Spinal cord (tissue), 10 donors: ENCODE results near the gene TRIM68. TPM values are rescaled to one million over a fixed set of nuclear protein-coding genes. Genes with fewer than 3 reads are reported as not detected.

Experiments used
- DNase-seq, 6 donors: peaks; one replicate each; pipeline versions ENCODE4 v3.0.0 to v3.0.0-alpha.2; 2013 to 2015; ENCODE audit warnings: low spot score in 6 of 6, low read depth in 4 of 6
- H3K27ac ChIP-seq: one replicate; pipeline ENCODE4 v1.5.1; 2013; ENCODE audit warnings: low read depth, low read length, control low read depth
- H3K27me3 ChIP-seq: one replicate; pipeline ENCODE4 v1.6.1; 2013; ENCODE audit warnings: low read length; ENCODE audit not compliant: control insufficient read depth, insufficient read depth
- H3K36me3 ChIP-seq: one replicate; pipeline ENCODE4 v1.6.1; 2013; ENCODE audit warnings: low read length; ENCODE audit not compliant: control insufficient read depth, insufficient read depth
- H3K4me1 ChIP-seq: one replicate; pipeline ENCODE4 v1.6.1; 2013; ENCODE audit warnings: low read length; ENCODE audit not compliant: control insufficient read depth, insufficient read depth
- H3K4me3 ChIP-seq: one replicate; pipeline ENCODE4 v1.5.1; 2013; ENCODE audit warnings: low read depth, low read length, control low read depth
- H3K9me3 ChIP-seq: one replicate; pipeline ENCODE4 v1.6.1; 2013; ENCODE audit warnings: low read length; ENCODE audit not compliant: control insufficient read depth, insufficient read depth
- WGBS: methylation state at CpG from one replicate; pipeline ENCODE4 v1.1.5; 2013; ENCODE audit warnings: missing lambda C conversion rate; ENCODE audit not compliant: insufficient coverage; 5-methylcytosine and 5-hydroxymethylcytosine counted together
- polyA plus RNA-seq, 2 donors: library from polyadenylated mRNA; unstranded; fragments of 120-200 nt; gene quantifications; one replicate each; pipeline ENCODE4 v1.2.1, GENCODE V29; 2013; ENCODE audit not compliant: insufficient read length in 2 of 2
- total RNA-seq, 2 donors: library from RNA; depleted of rRNA in 1 of 2; stranded (reverse); fragments of 120-200 nt in 1 of 2; fragments of >200 nt in 1 of 2; gene quantifications; one replicate each; pipeline versions ENCODE4 v1.2.3 to v1.2.4, GENCODE V29; 2013 to 2014
- donor health status: healthy.

TRIM68 gene
- total and polyA plus RNA-seq, 4 donors, result 11.3 to 16.3 (median 14.8) TPM

DNA sequence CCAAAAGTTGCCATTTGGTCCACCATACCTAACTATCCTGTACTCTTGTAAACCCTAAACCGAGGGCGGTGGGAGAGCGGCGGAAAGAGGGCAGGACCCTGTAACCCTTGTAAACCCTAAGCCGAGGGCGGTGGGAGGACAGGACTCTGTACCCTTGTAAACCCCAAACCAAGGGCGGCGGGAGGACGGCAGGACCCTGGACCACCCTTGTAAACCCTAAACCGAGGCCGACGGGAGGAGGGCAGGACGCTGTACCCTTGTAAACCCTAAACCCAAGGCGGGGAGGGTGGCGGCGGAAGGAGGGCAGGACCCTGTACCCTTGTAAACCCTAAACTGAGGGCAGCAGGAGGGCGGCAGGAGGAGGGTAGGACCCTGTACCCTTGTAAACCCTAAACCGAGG, 39.0 kb downstream of the TRIM68 start:
- Histone ChIP-seq H3K27me3 (no peaks in the 10 kb centered on the region), H3K27ac (no peak overlapping the region), H3K36me3 (no peaks in the 10 kb centered on the region), H3K9me3 (no peaks in the 10 kb centered on the region), H3K4me3 (no peak overlapping the region), H3K4me1 (no peaks in the 10 kb centered on the region)
- no peak for DNase-seq
- 93% methylated on average over 7 of the region's 18 CpGs for WGBS

GRCh38 chr11:4565371-4565770, 42.7 kb downstream of the TRIM68 start:
- H3K9me3 ChIP-seq, result no peaks in the 10 kb centered on the region
- no peak overlapping the region for H3K27ac ChIP-seq
- WGBS, result no CpG with 5 or more reads among the region's 3 CpGs
- no peaks in the 10 kb centered on the region for H3K36me3 ChIP-seq
- no peaks in the 10 kb centered on the region for H3K4me1 ChIP-seq
- H3K4me3 ChIP-seq, result no peak overlapping the region
- H3K27me3 ChIP-seq, result no peaks in the 10 kb centered on the region
- DNase-seq, result no peak

DNA sequence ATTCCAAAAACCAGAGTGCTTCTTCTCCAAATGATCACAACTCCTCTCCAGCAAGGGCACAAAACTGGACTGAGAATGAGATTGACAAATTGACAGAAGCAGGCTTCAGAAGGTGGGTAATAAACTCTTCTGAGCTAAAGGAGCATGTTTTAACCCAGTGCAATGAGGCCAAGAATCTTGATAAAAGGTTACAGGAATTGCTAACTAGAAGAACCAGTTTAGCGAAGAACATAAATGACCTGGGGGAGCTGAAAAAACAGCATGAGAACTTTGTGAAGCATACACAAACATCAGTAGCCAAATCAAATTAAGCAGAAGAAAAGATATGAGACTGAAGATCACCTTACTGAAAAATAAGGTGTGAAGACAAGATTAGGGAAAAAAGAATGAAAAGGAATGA, 47.6 kb downstream of the TRIM68 start:
- H3K27ac ChIP-seq, result no peak overlapping the region
- H3K4me3 ChIP-seq, result no peak overlapping the region
- no peaks in the 10 kb centered on the region for H3K4me1 ChIP-seq
- no peaks in the 10 kb centered on the region for H3K27me3 ChIP-seq
- WGBS, result no CpG with 5 or more reads among the region's 1 CpG
- H3K36me3 ChIP-seq, result no peaks in the 10 kb centered on the region
- no peak for DNase-seq
- no peaks in the 10 kb centered on the region for H3K9me3 ChIP-seq

GRCh38 chr11:4559527-4560440, 48.2 kb downstream of the TRIM68 start:
- Histone ChIP-seq H3K36me3 (no peaks in the 10 kb centered on the region), H3K27me3 (no peaks in the 10 kb centered on the region), H3K4me3 (no peak overlapping the region), H3K9me3 (no peaks in the 10 kb centered on the region), H3K27ac (no peak overlapping the region), H3K4me1 (no peaks in the 10 kb centered on the region)
- WGBS, result 79% methylated on average over 7 of the region's 8 CpGs
- no peak for DNase-seq

DNA sequence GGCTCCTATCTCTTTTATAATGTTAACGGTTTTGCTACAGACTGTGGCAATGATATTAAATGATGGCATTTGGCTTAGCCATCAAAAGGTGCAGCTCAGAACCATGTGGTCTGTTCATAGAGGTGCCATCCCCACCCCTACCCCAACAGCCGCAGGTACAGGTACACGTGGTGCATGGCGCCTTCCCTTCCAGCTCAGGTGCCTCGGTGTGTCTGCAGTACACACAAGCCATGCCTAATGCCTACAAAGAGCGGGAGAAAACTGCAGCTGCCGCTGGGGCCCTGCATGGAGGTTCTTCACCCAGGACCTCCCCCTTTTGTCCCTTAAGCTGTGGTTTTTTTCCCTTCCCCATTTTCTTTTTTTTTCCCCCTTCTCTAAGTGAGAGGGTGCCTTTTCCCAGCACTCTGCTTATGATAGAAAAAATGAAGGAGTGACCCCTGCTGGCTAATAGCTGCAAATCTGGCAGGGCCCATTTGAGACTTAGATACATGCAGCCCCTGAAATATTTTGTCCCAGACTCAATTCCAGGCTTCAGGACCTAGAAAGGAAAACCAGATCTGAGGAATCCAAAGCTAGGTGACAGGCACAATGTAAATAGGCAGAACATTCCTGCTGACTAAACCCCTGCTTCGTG, 56.6 kb downstream of the TRIM68 start:
- DNase-seq, result peak in 1 of 6 donors; percentile 6
- Histone ChIP-seq H3K4me3 (no peak overlapping the region), H3K4me1 (no peaks in the 10 kb centered on the region), H3K36me3 (no peaks in the 10 kb centered on the region), H3K27me3 (no peaks in the 10 kb centered on the region), H3K27ac (no peak overlapping the region), H3K9me3 (no peaks in the 10 kb centered on the region)
- 80% methylated on average over 7 of the region's 8 CpGs for WGBS

Other genes starting within 250 kb of the TRIM68 start
- gene OR52B4, start 239.8 kb downstream of the TRIM68 start, total RNA-seq, result not detected
- not detected for gene OR52B4, start 239.8 kb downstream of the TRIM68 start, polyA plus RNA-seq
- gene TRIM21, start 214.5 kb downstream of the TRIM68 start, total RNA-seq, result 10 to 100 TPM; 10.1 to 28.2 TPM
- 1 to 10 TPM; 6.9 to 7.6 TPM for gene TRIM21, start 214.5 kb downstream of the TRIM68 start, polyA plus RNA-seq
- gene OR52K2, start 158.9 kb downstream of the TRIM68 start, total RNA-seq, result under 1 TPM in 1 of 2 donors, not detected in 1; 0.30 TPM
- gene OR52K2, start 158.9 kb downstream of the TRIM68 start, polyA plus RNA-seq, result not detected
- under 1 TPM; under 0.01 to 0.06 TPM for gene OR52K1, start 125.6 kb downstream of the TRIM68 start, total RNA-seq
- under 1 TPM; 0.11 to 0.35 TPM for gene OR52K1, start 125.6 kb downstream of the TRIM68 start, polyA plus RNA-seq
- not detected for gene OR52M1, start 63.0 kb downstream of the TRIM68 start, total RNA-seq
- not detected for gene OR52M1, start 63.0 kb downstream of the TRIM68 start, polyA plus RNA-seq
- gene OR52I2, start 26.5 kb downstream of the TRIM68 start, total RNA-seq, result not detected
- gene OR52I2, start 26.5 kb downstream of the TRIM68 start, polyA plus RNA-seq, result not detected
- gene OR52I1, start 14.2 kb downstream of the TRIM68 start, total RNA-seq, result not detected
- gene OR52I1, start 14.2 kb downstream of the TRIM68 start, polyA plus RNA-seq, result under 1 TPM in 1 of 2 donors, not detected in 1; 0.08 TPM
- gene OR51D1, start 29.2 kb upstream of the TRIM68 start, total RNA-seq, result not detected
- gene OR51D1, start 29.2 kb upstream of the TRIM68 start, polyA plus RNA-seq, result not detected
- gene OR51E1, start 35.8 kb upstream of the TRIM68 start, total RNA-seq, result 1 to 10 TPM in 1 of 2 donors, under 1 TPM in 1; 0.40 to 1.8 TPM
- under 1 TPM; 0.11 to 0.29 TPM for gene OR51E1, start 35.8 kb upstream of the TRIM68 start, polyA plus RNA-seq
- gene OR51E2, start 89.6 kb upstream of the TRIM68 start, total RNA-seq, result under 1 TPM; 0.39 to 0.40 TPM
- gene OR51E2, start 89.6 kb upstream of the TRIM68 start, polyA plus RNA-seq, result under 1 TPM; 0.26 to 0.35 TPM
- not detected for gene MMP26, start 96.6 kb upstream of the TRIM68 start, total RNA-seq
- under 1 TPM; 0.17 to 0.27 TPM for gene MMP26, start 96.6 kb upstream of the TRIM68 start, polyA plus RNA-seq
- not detected for gene OR51F1, start 161.7 kb upstream of the TRIM68 start, total RNA-seq
- gene OR51F1, start 161.7 kb upstream of the TRIM68 start, polyA plus RNA-seq, result not detected
- gene OR52R1, start 196.1 kb upstream of the TRIM68 start, total RNA-seq, result not detected
- not detected for gene OR52R1, start 196.1 kb upstream of the TRIM68 start, polyA plus RNA-seq
- gene OR51F2, start 213.1 kb upstream of the TRIM68 start, total RNA-seq, result not detected
- not detected for gene OR51F2, start 213.1 kb upstream of the TRIM68 start, polyA plus RNA-seq
- not detected for gene OR51S1, start 241.0 kb upstream of the TRIM68 start, total RNA-seq
- gene OR51S1, start 241.0 kb upstream of the TRIM68 start, polyA plus RNA-seq, result not detected